ENCODE results near the gene GAB1. TPM values are rescaled to one million over a fixed set of nuclear protein-coding genes. Genes with fewer than 3 reads are reported as not detected.

GAB1 gene
- total RNA-seq, 8 experiments from 2014 or later, result 7.5 to 73.2 (median 14.8) TPM

GRCh38 chr4:143386812-143387211 is 50.1 kb downstream of the GAB1 start:
- WGBS, 10 experiments, result 71 to 100% (median 92%) methylated on average over 1 of the region's 1 CpG; no CpG with 5 or more reads in 6 of the 10 experiments
- H3K4me3 ChIP-seq, result no peak overlapping the region
- peaks cover 12 to 16% of the 10 kb centered on the region in 2 donors for H3K4me1 ChIP-seq (replicated peaks in 1 of 2)
- in situ Hi-C loops (cut with MboI; ENCODE audit: low pct_unique_long_range_greater_than_20kb in 2 of 9, low sequenced_read_pairs in 9 of 9, unreplicated experiment in 9 of 9), result no loop called here
- ATAC-seq (replicated peaks in 6 of 8), result no peak
- no peak overlapping the region for H3K27ac ChIP-seq

DNA sequence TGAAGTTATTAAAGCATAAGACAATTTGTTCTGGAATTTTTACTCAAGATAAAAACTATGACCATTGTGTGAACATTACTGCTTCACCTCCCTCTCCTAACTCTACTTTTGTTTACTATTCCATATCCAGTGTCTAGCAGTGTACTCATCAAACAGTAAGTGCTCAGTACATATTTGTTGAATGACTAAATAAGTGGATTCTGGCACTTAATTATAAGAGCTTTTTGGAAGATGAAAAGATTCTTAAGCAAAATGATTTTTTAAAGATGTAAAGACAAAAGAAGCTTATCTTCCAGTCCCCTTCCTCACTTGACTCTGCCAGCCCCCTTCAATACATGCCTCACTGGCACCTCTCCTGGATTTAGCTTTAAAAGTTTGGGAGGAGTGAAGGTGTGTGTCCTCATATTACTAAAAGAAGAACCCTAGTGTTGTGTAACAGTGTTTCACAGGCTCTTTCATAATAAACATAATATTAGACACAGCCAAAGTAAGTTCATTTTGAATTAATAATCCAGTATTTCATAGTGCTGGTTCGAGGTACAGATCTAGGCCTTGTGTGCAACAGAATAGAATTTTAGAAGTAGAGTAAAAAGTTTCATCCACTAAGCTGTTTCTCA is 53.0 kb downstream of the GAB1 start:
- ATAC-seq (replicated peaks in 6 of 8), result peak in 1 of 8 experiments; percentile 37
- no peak overlapping the region for H3K4me3 ChIP-seq
- no peak overlapping the region for H3K27ac ChIP-seq
- 0 to 100% (median 93%) methylated on average over 1 of the region's 1 CpG; no CpG with 5 or more reads in 2 of the 10 experiments for WGBS, 10 experiments
- in situ Hi-C loops (cut with MboI; ENCODE audit: low pct_unique_long_range_greater_than_20kb in 2 of 9, low sequenced_read_pairs in 9 of 9, unreplicated experiment in 9 of 9), result no loop called here
- H3K4me1 ChIP-seq (replicated peaks in 1 of 2), result peaks cover 0 to 2% of the 10 kb centered on the region in 2 donors

DNA sequence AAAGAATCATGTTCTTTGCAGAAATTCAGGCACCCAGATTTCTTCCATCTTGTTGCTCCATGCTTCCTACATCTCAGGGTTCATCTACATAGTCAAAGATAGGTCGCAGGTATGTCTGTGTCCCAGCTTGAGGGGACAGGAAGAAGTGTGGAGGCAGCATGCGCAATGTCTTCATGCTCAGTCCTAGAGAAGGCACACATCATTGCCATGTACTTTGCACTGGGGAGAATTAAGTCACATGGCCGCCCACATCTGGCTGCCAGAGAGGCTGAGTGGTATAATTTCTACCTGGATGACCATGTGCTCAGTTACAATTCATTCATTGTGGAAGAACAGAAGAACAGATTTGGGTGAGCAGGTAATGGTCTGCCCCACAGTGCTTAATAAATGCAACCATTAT is 54.1 kb downstream of the GAB1 start:
- no peak overlapping the region for H3K27ac ChIP-seq
- peaks cover 3 to 4% of the 10 kb centered on the region in 2 donors for H3K4me1 ChIP-seq (replicated peaks in 1 of 2)
- no peak overlapping the region for H3K4me3 ChIP-seq
- ATAC-seq (replicated peaks in 6 of 8), result peak in 1 of 8 experiments; percentile 58
- in situ Hi-C loops (cut with MboI; ENCODE audit: low pct_unique_long_range_greater_than_20kb in 2 of 9, low sequenced_read_pairs in 9 of 9, unreplicated experiment in 9 of 9), result no loop called here
- 72 to 100% (median 84%) methylated on average over 1 to 2 of the region's 3 CpGs; no CpG with 5 or more reads in 6 of the 10 experiments for WGBS, 10 experiments

DNA sequence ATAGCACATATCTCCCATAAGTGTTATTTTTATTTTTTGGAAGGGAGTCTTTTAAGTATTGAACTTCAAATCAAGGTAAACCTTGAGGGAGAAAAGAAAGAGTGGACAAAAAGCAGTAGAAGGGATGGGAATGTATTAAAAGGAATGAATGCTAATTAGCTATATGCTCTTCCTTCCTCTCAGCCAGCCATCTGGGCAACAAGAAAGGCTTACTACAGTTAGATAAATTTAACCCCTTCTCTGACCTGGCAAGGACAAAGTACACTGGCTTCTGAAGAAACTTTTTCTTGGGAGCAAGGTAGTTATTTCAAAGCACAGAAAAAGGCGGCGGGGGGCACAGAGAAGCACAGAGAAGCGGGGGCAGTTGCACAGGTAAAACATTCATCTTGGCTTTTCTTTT is 54.6 kb downstream of the GAB1 start:
- in situ Hi-C loops (cut with MboI; ENCODE audit: low pct_unique_long_range_greater_than_20kb in 2 of 9, low sequenced_read_pairs in 9 of 9, unreplicated experiment in 9 of 9), result no loop called here
- H3K4me1 ChIP-seq (replicated peaks in 1 of 2), result peaks cover 3 to 4% of the 10 kb centered on the region in 2 donors
- ATAC-seq (replicated peaks in 6 of 8), result peak in 1 of 8 experiments; percentile 47

DNA sequence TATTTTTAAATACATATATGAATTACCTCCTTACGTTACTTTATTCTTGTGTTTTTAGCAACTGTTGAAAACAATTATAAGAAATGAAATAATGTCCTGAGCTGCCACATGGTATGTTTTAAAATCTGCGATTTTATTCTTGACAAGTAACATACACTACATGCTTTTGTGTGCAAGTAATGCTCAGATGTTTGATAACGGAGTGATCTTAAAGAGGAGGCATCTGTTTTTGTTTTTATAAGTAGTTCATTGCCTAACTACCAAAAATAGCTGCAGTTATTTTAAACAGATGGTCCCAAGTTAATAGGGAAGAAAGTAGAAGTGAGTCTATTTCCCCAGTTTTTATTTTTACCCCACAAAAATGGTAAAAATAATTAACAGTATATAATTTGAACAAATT is 55.2 kb downstream of the GAB1 start:
- no peak overlapping the region for H3K27ac ChIP-seq
- ATAC-seq (replicated peaks in 6 of 8), result no peak
- H3K4me1 ChIP-seq (replicated peaks in 1 of 2), result peaks cover 3 to 4% of the 10 kb centered on the region in 2 donors
- in situ Hi-C loops (cut with MboI; ENCODE audit: low pct_unique_long_range_greater_than_20kb in 2 of 9, low sequenced_read_pairs in 9 of 9, unreplicated experiment in 9 of 9), result no loop called here
- no peak overlapping the region for H3K4me3 ChIP-seq
- 17 to 100% (median 80%) methylated on average over 2 to 3 of the region's 3 CpGs; no CpG with 5 or more reads in 1 of the 10 experiments for WGBS, 10 experiments

More for the DNA sequence above, 54.6 kb downstream of the GAB1 start:
- H3K4me3 ChIP-seq, result no peak overlapping the region
- 60 to 100% (median 94%) methylated on average over 1 to 3 of the region's 3 CpGs; no CpG with 5 or more reads in 1 of the 10 experiments for WGBS, 10 experiments
- H3K27ac ChIP-seq, result no peak overlapping the region

GRCh38 chr4:143393195-143393594 is 56.5 kb downstream of the GAB1 start:
- in situ Hi-C loops (cut with MboI; ENCODE audit: low pct_unique_long_range_greater_than_20kb in 2 of 9, low sequenced_read_pairs in 9 of 9, unreplicated experiment in 9 of 9), result no loop called here
- ATAC-seq (replicated peaks in 6 of 8), result no peak
- H3K4me1 ChIP-seq (replicated peaks in 1 of 2), result peaks cover 3 to 7% of the 10 kb centered on the region in 2 donors
- WGBS, 10 experiments, result 60 to 100% (median 88%) methylated on average over 1 of the region's 1 CpG; no CpG with 5 or more reads in 3 of the 10 experiments
- H3K27ac ChIP-seq, result no peak overlapping the region
- H3K4me3 ChIP-seq, result no peak overlapping the region

DNA sequence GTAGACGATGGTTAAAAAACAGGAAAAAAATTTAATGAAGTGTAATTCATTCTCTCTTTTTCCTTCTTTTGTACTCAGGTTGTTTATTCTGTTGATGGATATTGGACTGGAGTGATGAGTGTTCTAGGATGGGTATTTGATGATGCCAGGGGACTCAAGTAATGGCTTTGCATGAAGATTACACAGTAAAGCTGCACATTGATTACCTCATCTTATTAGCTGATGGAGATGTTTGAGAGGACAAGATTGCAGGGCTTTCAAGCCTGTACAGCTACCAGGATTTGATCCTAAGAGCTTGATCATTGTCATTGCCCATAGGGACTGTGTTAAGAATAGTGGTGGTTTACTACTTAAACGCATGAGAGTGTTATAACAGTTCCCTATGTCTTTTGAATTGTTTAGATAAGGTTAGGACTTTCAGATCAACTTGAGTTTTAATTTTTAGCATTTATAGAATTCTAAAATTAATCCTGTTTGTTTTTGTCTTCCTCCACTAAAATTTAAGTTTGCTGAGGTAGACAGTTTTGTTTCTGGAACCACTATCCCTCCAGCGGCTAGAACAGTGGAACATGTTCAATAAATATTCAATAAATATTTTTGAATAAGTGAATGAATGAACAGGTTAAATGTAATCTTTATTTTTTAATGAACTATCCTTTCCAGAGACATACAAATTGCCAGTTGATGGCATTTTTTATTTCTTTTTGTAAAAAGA is 58.2 kb downstream of the GAB1 start:
- no peak overlapping the region for H3K27ac ChIP-seq
- no peak overlapping the region for H3K4me3 ChIP-seq
- WGBS, 10 experiments, result 63 to 100% (median 83%) methylated on average over 2 to 3 of the region's 3 CpGs
- ATAC-seq (replicated peaks in 6 of 8), result peak in 4 of 8 experiments; percentile 15 to 98 (median 72)
- in situ Hi-C loops (cut with MboI; ENCODE audit: low pct_unique_long_range_greater_than_20kb in 2 of 9, low sequenced_read_pairs in 9 of 9, unreplicated experiment in 9 of 9), result no loop called here
- H3K4me1 ChIP-seq (replicated peaks in 1 of 2), result peaks cover 3 to 7% of the 10 kb centered on the region in 2 donors

- Histone ChIP-seq H3K27ac (no peak overlapping the region), H3K4me1 (replicated peaks in 1 of 2) (peaks cover 3 to 7% of the 10 kb centered on the region in 2 donors), H3K4me3 (no peak overlapping the region)
- in situ Hi-C loops (cut with MboI; ENCODE audit: low pct_unique_long_range_greater_than_20kb in 2 of 9, low sequenced_read_pairs in 9 of 9, unreplicated experiment in 9 of 9), result no loop called here
- peak in 1 of 8 experiments; percentile 47 for ATAC-seq (replicated peaks in 6 of 8)
- 80 to 100% (median 100%) methylated on average over 1 of the region's 1 CpG; no CpG with 5 or more reads in 3 of the 10 experiments for WGBS, 10 experiments
These were observed 60.0 kb downstream of the GAB1 start for GRCh38 chr4:143396695-143397094.

DNA sequence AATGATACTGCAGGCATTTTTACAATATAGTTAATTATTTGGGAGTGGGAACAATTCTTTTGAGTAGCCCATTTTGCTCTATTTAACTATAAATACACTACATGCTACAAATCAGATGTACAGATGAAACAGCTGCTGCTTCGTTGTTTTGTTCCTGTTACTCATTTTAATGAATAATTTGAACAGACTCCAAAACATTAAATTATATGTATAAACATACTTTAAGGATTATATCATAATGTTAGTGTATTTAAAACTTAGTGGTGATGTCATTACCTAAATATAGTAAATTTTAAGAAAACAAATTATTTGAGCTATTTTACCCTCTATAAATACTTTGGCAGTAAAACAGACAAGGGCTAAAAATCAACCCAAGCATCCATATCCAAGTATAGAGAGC is 60.7 kb downstream of the GAB1 start:
- in situ Hi-C loops (cut with MboI; ENCODE audit: low pct_unique_long_range_greater_than_20kb in 2 of 9, low sequenced_read_pairs in 9 of 9, unreplicated experiment in 9 of 9), result no loop called here
- 0 to 100% (median 83%) methylated on average over 1 of the region's 1 CpG; no CpG with 5 or more reads in 1 of the 10 experiments for WGBS, 10 experiments
- H3K27ac ChIP-seq, result no peak overlapping the region
- H3K4me1 ChIP-seq (replicated peaks in 1 of 2), result peaks cover 3 to 7% of the 10 kb centered on the region in 2 donors
- H3K4me3 ChIP-seq, result no peak overlapping the region
- no peak for ATAC-seq (replicated peaks in 6 of 8)

GRCh38 chr4:143397887-143398286 is 61.2 kb downstream of the GAB1 start:
- Histone ChIP-seq H3K4me3 (no peak overlapping the region), H3K27ac (no peak overlapping the region), H3K4me1 (replicated peaks in 1 of 2) (peaks cover 3 to 7% of the 10 kb centered on the region in 2 donors)
- WGBS, 10 experiments, result 30 to 100% (median 79%) methylated on average over 1 of the region's 1 CpG
- ATAC-seq (replicated peaks in 6 of 8), result peak in 1 of 8 experiments; percentile 35
- in situ Hi-C loops (cut with MboI; ENCODE audit: low pct_unique_long_range_greater_than_20kb in 2 of 9, low sequenced_read_pairs in 9 of 9, unreplicated experiment in 9 of 9), result no loop called here

DNA sequence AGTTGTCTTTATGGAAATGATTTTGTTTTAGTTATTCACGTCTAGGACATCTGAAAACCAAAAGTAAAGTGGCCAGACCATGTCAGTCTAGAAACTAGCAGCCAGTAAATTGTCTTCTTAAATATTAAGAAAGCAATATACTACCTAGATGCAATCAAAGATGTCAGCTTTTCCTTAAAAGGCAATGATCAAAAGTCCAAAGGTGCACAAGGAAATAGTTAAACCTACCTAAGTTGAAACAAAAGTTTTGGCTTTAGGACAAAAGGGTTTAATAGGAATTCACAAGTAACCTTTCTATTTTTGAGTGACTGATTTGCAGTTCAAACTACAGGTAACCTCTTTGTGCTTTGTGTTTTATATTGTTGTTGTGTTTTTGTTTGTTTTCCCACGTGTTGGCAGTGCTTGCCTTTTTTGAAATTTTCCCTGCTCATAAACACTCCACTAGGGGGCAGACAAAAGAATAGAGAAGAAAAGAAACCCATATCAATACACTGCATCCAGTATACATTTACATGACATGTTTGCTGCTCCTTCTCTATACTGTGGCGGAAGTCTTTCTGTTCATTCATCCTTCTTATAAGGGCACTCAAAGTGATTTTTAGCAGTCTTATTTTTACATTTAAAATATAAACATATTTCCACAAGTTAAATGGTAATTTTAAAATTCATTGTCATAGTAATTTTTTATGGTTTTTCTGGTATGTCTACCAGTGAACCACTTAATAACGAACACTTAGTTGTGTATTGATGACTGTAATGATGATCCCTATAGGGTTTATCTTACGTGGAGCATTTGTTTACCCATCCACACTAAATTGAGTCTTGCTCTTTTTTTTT is 62.7 kb downstream of the GAB1 start:
- in situ Hi-C loops (cut with MboI; ENCODE audit: low pct_unique_long_range_greater_than_20kb in 2 of 9, low sequenced_read_pairs in 9 of 9, unreplicated experiment in 9 of 9), result no loop called here

DNA sequence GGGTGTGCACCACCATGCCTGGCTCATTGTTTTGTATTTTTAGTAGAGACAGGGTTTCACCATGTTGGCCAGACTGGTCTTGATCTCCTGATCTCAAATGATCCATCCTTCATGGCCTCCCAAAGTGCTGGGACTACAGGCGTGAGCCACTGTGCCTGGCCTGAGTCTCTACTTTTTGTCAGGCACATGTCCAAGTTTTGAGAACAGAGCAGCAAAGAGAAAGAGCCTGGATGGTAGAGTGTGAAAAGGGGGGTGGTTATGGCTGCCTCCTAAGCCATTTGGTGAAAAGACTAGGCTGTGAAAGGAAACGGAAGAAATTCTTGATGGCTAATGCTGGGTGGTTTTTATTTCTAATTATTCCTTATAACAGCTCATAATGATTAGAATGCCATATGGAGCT is 63.4 kb downstream of the GAB1 start:
- in situ Hi-C loops (cut with MboI; ENCODE audit: low pct_unique_long_range_greater_than_20kb in 2 of 9, low sequenced_read_pairs in 9 of 9, unreplicated experiment in 9 of 9), result no loop called here
- 57 to 100% (median 100%) methylated on average over 1 to 2 of the region's 2 CpGs; no CpG with 5 or more reads in 4 of the 10 experiments for WGBS, 10 experiments
- ATAC-seq (replicated peaks in 6 of 8), result no peak

More for the DNA sequence above, 62.7 kb downstream of the GAB1 start:
- no peak overlapping the region for H3K4me3 ChIP-seq
- 30 to 94% (median 72%) methylated on average over 2 to 5 of the region's 5 CpGs for WGBS, 10 experiments
- ATAC-seq (replicated peaks in 6 of 8), result peak in 3 of 8 experiments; percentile 13 to 60 (median 44)
- H3K4me1 ChIP-seq (replicated peaks in 1 of 2), result peaks cover 3 to 7% of the 10 kb centered on the region in 2 donors
- no peak overlapping the region for H3K27ac ChIP-seq

More for the DNA sequence above, 63.4 kb downstream of the GAB1 start:
- Histone ChIP-seq H3K27ac (no peak overlapping the region), H3K4me3 (no peak overlapping the region), H3K4me1 (replicated peaks in 1 of 2) (peaks cover 0 to 3% of the 10 kb centered on the region in 2 donors)
